Measurements from ENCODE around the gene CYFIP1.

The CYFIP1 gene

DNA sequence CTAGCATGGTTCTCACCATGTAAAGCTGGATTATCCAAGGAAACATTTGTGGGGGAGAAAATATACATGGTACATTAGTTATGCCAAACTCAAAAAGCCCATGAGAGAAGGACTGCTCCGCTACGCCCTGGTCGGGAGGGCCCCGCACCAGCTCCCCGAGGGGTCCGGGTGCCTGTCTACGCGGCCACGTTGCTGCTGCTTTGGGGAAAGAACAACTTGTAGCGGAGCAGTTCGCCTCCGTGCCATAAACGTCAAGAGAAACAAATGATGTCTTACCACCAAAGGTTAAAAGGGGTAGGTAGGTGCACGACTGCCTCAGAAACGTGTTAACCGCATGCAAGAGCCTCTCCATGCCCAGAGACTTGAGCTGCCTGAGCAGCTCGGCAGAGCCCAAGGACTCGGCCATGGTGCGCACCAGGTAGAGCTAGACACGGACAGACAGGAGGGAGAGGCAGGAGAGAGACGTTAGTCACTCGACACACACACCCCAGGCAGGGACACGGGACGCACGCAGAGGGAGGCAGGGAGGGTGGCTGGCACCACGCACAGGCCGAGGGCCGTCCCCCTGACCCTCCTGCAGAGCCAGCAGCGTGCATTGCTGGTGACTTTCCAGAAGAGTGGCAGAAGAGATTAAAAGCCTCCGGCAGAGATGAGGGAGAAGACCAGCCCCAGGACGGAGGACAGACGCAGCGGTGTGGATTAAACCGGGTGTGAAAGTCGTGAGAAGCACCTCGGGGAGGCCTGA, 63.4 kb downstream of the CYFIP1 start:
- Histone ChIP-seq H4K12ac (ENCODE audit: low read depth, low read length) (no peak overlapping the region), H4K91ac (ENCODE audit: low read depth, low read length) (no peak overlapping the region), H2BK12ac (ENCODE audit: low read length) (no peak overlapping the region), H2AFZ (ENCODE audit: insufficient read depth, low read length, poor library complexity) (no peak overlapping the region), H3K79me1 (ENCODE audit: low read length) (peaks cover 4% of the 10 kb centered on the region), H4K8ac (ENCODE audit: low read depth, low read length) (no peak overlapping the region), H3K4me1 (ENCODE audit: control insufficient read depth in 1 of 2, insufficient read depth in 2 of 2, low read length in 2 of 2) (no peaks in the 10 kb centered on the region), H3K27me3 (ENCODE audit: insufficient read depth, low read length) (no peaks in the 10 kb centered on the region), H3K36me3 (ENCODE audit: control insufficient read depth in 1 of 2, insufficient read depth in 2 of 2, low read length in 2 of 2) (peaks cover 49 to 55% of the 10 kb centered on the region in 2 experiments), H3K27ac (ENCODE audit: low read depth, low read length) (no peak overlapping the region), H2BK5ac (ENCODE audit: low read depth, low read length, poor library complexity) (no peak overlapping the region), H3K9ac (ENCODE audit: low read length) (no peak overlapping the region), H3K18ac (ENCODE audit: low read length) (no peak overlapping the region), H3K4ac (ENCODE audit: low read depth, low read length) (no peak overlapping the region), H2AK5ac (ENCODE audit: low read length) (no peak overlapping the region), H3K79me2 (ENCODE audit: control insufficient read depth, insufficient read depth, low read length, poor library complexity) (peaks cover 1% of the 10 kb centered on the region), H3K14ac (ENCODE audit: low read length) (no peak overlapping the region), H3K4me3 (ENCODE audit: low read depth, low read length) (no peak overlapping the region), H2BK120ac (ENCODE audit: insufficient read depth, low read length, poor library complexity) (no peak overlapping the region), H3K4me2 (ENCODE audit: low read length) (no peak overlapping the region), H3K9me3 (ENCODE audit: insufficient read depth, low read depth, low read length) (peaks cover 2% of the 10 kb centered on the region), H3K23ac (ENCODE audit: low read length) (no peak overlapping the region)
- DNase-seq, result no peak
- WGBS (ENCODE audit: extremely low coverage, insufficient coverage, insufficient read length), result no CpG with 5 or more reads among the region's 36 CpGs

DNA sequence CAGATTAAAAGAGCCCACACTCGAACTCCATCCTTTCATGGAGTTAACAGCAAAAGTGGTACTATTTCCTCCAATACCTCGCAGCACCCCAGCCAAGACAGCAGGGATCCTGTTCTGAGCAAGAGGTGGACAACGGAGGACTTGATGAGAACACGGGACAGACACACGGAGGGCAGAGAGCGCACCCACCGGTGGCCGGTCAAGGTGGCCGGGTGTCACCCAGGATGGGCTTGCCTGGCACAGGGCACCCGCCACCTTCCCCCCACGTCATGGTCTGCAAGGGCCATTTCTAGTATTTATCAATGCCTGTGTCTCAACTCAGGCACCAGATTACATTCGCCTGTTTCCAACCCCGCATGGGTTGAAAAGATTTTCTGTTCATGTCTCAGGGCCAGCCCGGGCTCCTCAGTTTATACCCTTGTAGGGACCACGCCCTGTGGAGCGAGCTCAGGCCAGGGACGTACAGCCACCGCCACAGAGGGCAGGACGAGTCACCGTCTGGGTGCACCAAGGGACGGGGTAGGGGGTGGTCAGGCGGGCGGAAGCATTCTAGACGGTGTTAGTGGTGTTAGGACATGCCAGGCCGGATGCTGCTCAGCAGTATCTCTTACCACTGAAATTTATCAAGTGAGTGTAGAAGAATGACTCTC, 64.2 kb downstream of the CYFIP1 start:
- Histone ChIP-seq H3K9ac (ENCODE audit: low read length) (no peak overlapping the region), H3K4me2 (ENCODE audit: low read length) (no peak overlapping the region), H3K79me2 (ENCODE audit: control insufficient read depth, insufficient read depth, low read length, poor library complexity) (peaks cover 1% of the 10 kb centered on the region), H3K9me3 (ENCODE audit: insufficient read depth, low read depth, low read length) (peaks cover 2% of the 10 kb centered on the region), H4K12ac (ENCODE audit: low read depth, low read length) (no peak overlapping the region), H3K18ac (ENCODE audit: low read length) (no peak overlapping the region), H4K8ac (ENCODE audit: low read depth, low read length) (no peak overlapping the region), H3K23ac (ENCODE audit: low read length) (no peak overlapping the region), H3K36me3 (ENCODE audit: control insufficient read depth in 1 of 2, insufficient read depth in 2 of 2, low read length in 2 of 2) (peaks cover 52 to 60% of the 10 kb centered on the region in 2 experiments), H3K79me1 (ENCODE audit: low read length) (peaks cover 4% of the 10 kb centered on the region), H2AK5ac (ENCODE audit: low read length) (no peak overlapping the region), H3K4me3 (ENCODE audit: low read depth, low read length) (no peak overlapping the region), H2AFZ (ENCODE audit: insufficient read depth, low read length, poor library complexity) (no peak overlapping the region), H2BK5ac (ENCODE audit: low read depth, low read length, poor library complexity) (no peak overlapping the region), H2BK120ac (ENCODE audit: insufficient read depth, low read length, poor library complexity) (peak overlapping the region; percentile 48), H3K4me1 (ENCODE audit: control insufficient read depth in 1 of 2, insufficient read depth in 2 of 2, low read length in 2 of 2) (no peaks in the 10 kb centered on the region), H3K27ac (ENCODE audit: low read depth, low read length) (no peak overlapping the region), H4K91ac (ENCODE audit: low read depth, low read length) (no peak overlapping the region), H3K27me3 (ENCODE audit: insufficient read depth, low read length) (no peaks in the 10 kb centered on the region), H3K14ac (ENCODE audit: low read length) (no peak overlapping the region), H3K4ac (ENCODE audit: low read depth, low read length) (no peak overlapping the region), H2BK12ac (ENCODE audit: low read length) (no peak overlapping the region)
- WGBS (ENCODE audit: extremely low coverage, insufficient coverage, insufficient read length), result no CpG with 5 or more reads among the region's 25 CpGs
- no peak for DNase-seq

GRCh38 chr15:22913646-22914380, 66.4 kb downstream of the CYFIP1 start:
- H3K79me1 ChIP-seq (ENCODE audit: low read length), result peaks cover 4% of the 10 kb centered on the region
- no peaks in the 10 kb centered on the region for H3K27me3 ChIP-seq (ENCODE audit: insufficient read depth, low read length)
- no peak overlapping the region for H2AFZ ChIP-seq (ENCODE audit: insufficient read depth, low read length, poor library complexity)
- H2AK5ac ChIP-seq (ENCODE audit: low read length), result no peak overlapping the region
- H3K36me3 ChIP-seq (ENCODE audit: control insufficient read depth in 1 of 2, insufficient read depth in 2 of 2, low read length in 2 of 2), result peaks cover 63 to 74% of the 10 kb centered on the region in 2 experiments
- H4K8ac ChIP-seq (ENCODE audit: low read depth, low read length), result no peak overlapping the region
- H3K18ac ChIP-seq (ENCODE audit: low read length), result no peak overlapping the region
- no peak overlapping the region for H3K4me2 ChIP-seq (ENCODE audit: low read length)
- no peaks in the 10 kb centered on the region for H3K4me1 ChIP-seq (ENCODE audit: control insufficient read depth in 1 of 2, insufficient read depth in 2 of 2, low read length in 2 of 2)
- H3K14ac ChIP-seq (ENCODE audit: low read length), result no peak overlapping the region
- no peak overlapping the region for H3K23ac ChIP-seq (ENCODE audit: low read length)
- no CpG with 5 or more reads among the region's 13 CpGs for WGBS (ENCODE audit: extremely low coverage, insufficient coverage, insufficient read length)
- no peak overlapping the region for H3K4me3 ChIP-seq (ENCODE audit: low read depth, low read length)
- no peak overlapping the region for H2BK5ac ChIP-seq (ENCODE audit: low read depth, low read length, poor library complexity)
- peak in 1 of 2 donors; percentile 12 for DNase-seq
- H4K12ac ChIP-seq (ENCODE audit: low read depth, low read length), result no peak overlapping the region
- H2BK120ac ChIP-seq (ENCODE audit: insufficient read depth, low read length, poor library complexity), result no peak overlapping the region
- no peak overlapping the region for H4K91ac ChIP-seq (ENCODE audit: low read depth, low read length)
- H3K79me2 ChIP-seq (ENCODE audit: control insufficient read depth, insufficient read depth, low read length, poor library complexity), result peaks cover 1% of the 10 kb centered on the region
- H3K27ac ChIP-seq (ENCODE audit: low read depth, low read length), result no peak overlapping the region
- no peak overlapping the region for H3K9ac ChIP-seq (ENCODE audit: low read length)
- H3K4ac ChIP-seq (ENCODE audit: low read depth, low read length), result no peak overlapping the region
- H2BK12ac ChIP-seq (ENCODE audit: low read length), result no peak overlapping the region
- peaks cover 2% of the 10 kb centered on the region for H3K9me3 ChIP-seq (ENCODE audit: insufficient read depth, low read depth, low read length)

- WGBS (ENCODE audit: extremely low coverage, insufficient coverage, insufficient read length), result no CpG with 5 or more reads among the region's 12 CpGs
- Histone ChIP-seq H3K4ac (ENCODE audit: low read depth, low read length) (no peak overlapping the region), H3K9ac (ENCODE audit: low read length) (no peak overlapping the region), H3K27ac (ENCODE audit: low read depth, low read length) (no peak overlapping the region), H4K12ac (ENCODE audit: low read depth, low read length) (peak overlapping the region; percentile 29), H3K4me2 (ENCODE audit: low read length) (no peak overlapping the region), H3K4me3 (ENCODE audit: low read depth, low read length) (no peak overlapping the region), H2BK120ac (ENCODE audit: insufficient read depth, low read length, poor library complexity) (no peak overlapping the region), H3K14ac (ENCODE audit: low read length) (no peak overlapping the region), H2AK5ac (ENCODE audit: low read length) (no peak overlapping the region), H2BK5ac (ENCODE audit: low read depth, low read length, poor library complexity) (no peak overlapping the region), H3K36me3 (ENCODE audit: control insufficient read depth in 1 of 2, insufficient read depth in 2 of 2, low read length in 2 of 2) (peaks cover 61 to 73% of the 10 kb centered on the region in 2 experiments), H4K8ac (ENCODE audit: low read depth, low read length) (no peak overlapping the region), H3K79me1 (ENCODE audit: low read length) (no peaks in the 10 kb centered on the region), H4K91ac (ENCODE audit: low read depth, low read length) (no peak overlapping the region), H3K4me1 (ENCODE audit: control insufficient read depth in 1 of 2, insufficient read depth in 2 of 2, low read length in 2 of 2) (no peaks in the 10 kb centered on the region), H2BK12ac (ENCODE audit: low read length) (no peak overlapping the region), H3K18ac (ENCODE audit: low read length) (no peak overlapping the region), H3K23ac (ENCODE audit: low read length) (no peak overlapping the region), H2AFZ (ENCODE audit: insufficient read depth, low read length, poor library complexity) (no peak overlapping the region), H3K9me3 (ENCODE audit: insufficient read depth, low read depth, low read length) (no peaks in the 10 kb centered on the region), H3K27me3 (ENCODE audit: insufficient read depth, low read length) (no peaks in the 10 kb centered on the region), H3K79me2 (ENCODE audit: control insufficient read depth, insufficient read depth, low read length, poor library complexity) (no peaks in the 10 kb centered on the region)
- DNase-seq, result peak in 1 of 2 donors; percentile 54
Measured at GRCh38 chr15:22912256-22912655, 67.9 kb downstream of the CYFIP1 start.
